Common myeloid progenitor, CD34-positive (primary cell): ENCODE measurements around the gene SPATA13.

Experiments
- CTCF ChIA-PET: fragments of 350-600 bp; sonication (Branson Sonifier 250); formaldehyde crosslinking; loops from one replicate; lab custom pipeline; 2021; ENCODE audit warnings: antibody characterized with exemption; lab: Charles Lee
- POLR2A ChIA-PET: fragments of 350-600 bp; sonication (Branson Sonifier 250); formaldehyde crosslinking; loops from one replicate; lab custom pipeline; 2021; ENCODE audit warnings: antibody characterized with exemption; lab: Charles Lee
- DNase-seq, 3 donors: peaks; one replicate each; pipeline versions ENCODE4 v3.0.0 to v3.0.0-alpha.2; 2013
- H3K27ac ChIP-seq, 2 experiments: 1 replicate in 1 of 2; 2 replicates in 1 of 2; pipeline ENCODE4 v1.7.0; 2013; ENCODE audit warnings: inconsistent platforms in 2 of 2, low read length in 2 of 2, mild to moderate bottlenecking in 2 of 2, low read depth in 1 of 2, moderate library complexity in 1 of 2; ENCODE audit not compliant: severe bottlenecking in 2 of 2, insufficient read depth in 1 of 2, poor library complexity in 1 of 2
- H3K27me3 ChIP-seq, 5 experiments: replicated peaks in 2 of 5; 1 replicate in 3 of 5; 2 replicates in 2 of 5; pipeline versions ENCODE4 v1.6.1 to v1.7.0; 2013; ENCODE audit warnings: low read length in 4 of 5, mild to moderate bottlenecking in 2 of 5, moderate library complexity in 2 of 5, inconsistent platforms in 1 of 5; ENCODE audit not compliant: insufficient read depth in 5 of 5, control insufficient read depth in 4 of 5
- H3K36me3 ChIP-seq, 4 experiments: 1 replicate in 2 of 4; 2 replicates in 2 of 4; pipeline versions ENCODE4 v1.6.1 to v1.7.0; 2013; ENCODE audit warnings: low read length in 3 of 4, control low read depth in 1 of 4, mild to moderate bottlenecking in 1 of 4; ENCODE audit not compliant: control insufficient read depth in 4 of 4, insufficient read depth in 4 of 4
- H3K4me1 ChIP-seq, 4 experiments: 1 replicate in 3 of 4; 2 replicates in 1 of 4; pipeline versions ENCODE4 v1.6.1 to v1.7.1; 2013; ENCODE audit warnings: low read length in 3 of 4, mild to moderate bottlenecking in 3 of 4, control low read depth in 1 of 4, inconsistent platforms in 1 of 4, moderate library complexity in 1 of 4; ENCODE audit not compliant: control insufficient read depth in 4 of 4, insufficient read depth in 4 of 4; ENCODE audit errors: control extremely low read depth in 1 of 4
- H3K4me3 ChIP-seq, 7 experiments: 1 replicate in 4 of 7; 2 replicates in 3 of 7; pipeline versions ENCODE4 v1.5.1 to v1.7.0; 2013; ENCODE audit warnings: mild to moderate bottlenecking in 7 of 7, low read length in 6 of 7, moderate library complexity in 6 of 7, inconsistent platforms in 2 of 7, low read depth in 2 of 7, control low read depth in 1 of 7; ENCODE audit not compliant: insufficient read depth in 4 of 7, control insufficient read depth in 1 of 7; ENCODE audit errors: extremely low read depth in 1 of 7
- H3K9me3 ChIP-seq, 5 experiments: 1 replicate in 4 of 5; 2 replicates in 1 of 5; pipeline versions ENCODE4 v1.6.1 to v1.7.1; 2013; ENCODE audit warnings: low read length in 4 of 5, mild to moderate bottlenecking in 2 of 5, inconsistent platforms in 1 of 5, low read depth in 1 of 5, moderate library complexity in 1 of 5; ENCODE audit not compliant: control insufficient read depth in 4 of 5, insufficient read depth in 2 of 5; ENCODE audit errors: control extremely low read depth in 1 of 5
- WGBS: methylation state at CpG from one replicate; pipeline ENCODE4 v1.1.5; 2013; ENCODE audit not compliant: insufficient coverage; 5-methylcytosine and 5-hydroxymethylcytosine counted together

Gene SPATA13

DNA sequence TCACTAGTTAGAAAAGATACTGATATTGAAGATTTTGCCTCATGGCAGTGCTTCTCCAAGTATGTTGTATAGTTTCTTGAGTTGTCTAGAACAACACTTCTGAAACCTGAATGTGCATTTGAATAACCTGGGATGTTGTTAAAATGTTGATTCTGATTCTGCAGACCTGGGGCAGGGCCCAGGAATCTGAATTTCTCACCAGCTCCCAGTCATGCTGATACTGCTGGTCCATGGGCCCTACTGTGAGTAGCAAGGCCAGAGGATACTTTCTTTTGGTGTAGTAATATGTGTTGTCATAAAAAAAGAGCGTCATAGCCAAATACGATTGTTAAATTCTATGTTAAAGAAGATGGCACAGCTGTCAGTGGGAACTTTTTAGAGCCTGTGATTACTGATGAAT lies 107.3 kb downstream of the SPATA13 start:
- no peak for DNase-seq
- H3K27ac ChIP-seq, result peak overlapping the region; percentile 66 to 69
- H3K4me1 ChIP-seq, result peaks cover 19 to 59% (median 48%) of the 10 kb centered on the region in 4 experiments
- peak overlapping the region in 2 of 7 experiments; percentile 68 to 77 for H3K4me3 ChIP-seq
- ChIA-PET POLR2A (no interaction called here), CTCF (interaction anchor here (8.5 kb wide), 1 partner anchor 11 kb away, joined by 74 read pairs; no protein-coding TSS in a partner anchor)
- no peaks in the 10 kb centered on the region for H3K9me3 ChIP-seq
- H3K27me3 ChIP-seq, result no peaks in the 10 kb centered on the region
- WGBS, result 100% methylated on average over 2 of the region's 2 CpGs
- peaks cover 0 to 2% (median 0%) of the 10 kb centered on the region in 4 experiments for H3K36me3 ChIP-seq

DNA sequence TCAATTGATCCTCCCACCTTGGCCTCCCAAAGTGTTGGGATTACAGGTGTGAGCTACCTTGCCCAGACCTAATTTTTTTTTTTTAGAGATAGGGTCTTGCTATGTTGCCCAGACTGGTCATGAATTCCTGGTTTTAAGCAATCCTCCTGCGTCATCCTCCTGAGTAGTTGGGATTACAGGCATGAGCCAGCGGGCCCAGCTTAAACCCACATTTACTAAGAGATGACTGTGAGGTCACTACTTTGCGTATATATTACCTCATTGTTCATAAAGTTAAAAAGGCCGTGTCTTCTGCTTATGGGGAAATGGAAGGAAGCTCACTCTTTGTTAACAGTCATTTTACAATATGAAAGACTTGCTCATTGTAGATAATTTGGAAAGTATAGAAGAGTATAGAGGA lies 109.3 kb downstream of the SPATA13 start:
- DNase-seq, result peak in 1 of 3 donors; percentile 47
- ChIA-PET CTCF (interaction anchor here (1.1 to 8.5 kb wide), 7 partner anchors 8 to 41 kb away, joined by 3 to 74 read pairs (median 3); no protein-coding TSS in a partner anchor), POLR2A (interaction anchor here (0.8 to 1.5 kb wide), 2 partner anchors 8 to 15 kb away, joined by 3 to 18 read pairs; no protein-coding TSS in a partner anchor)
- peak overlapping the region in 1 of 7 experiments; percentile 93 for H3K4me3 ChIP-seq
- peak overlapping the region; percentile 81 to 93 for H3K27ac ChIP-seq
- 100% methylated on average over 1 of the region's 4 CpGs for WGBS
- H3K27me3 ChIP-seq, result no peaks in the 10 kb centered on the region
- peaks cover 22 to 73% (median 58%) of the 10 kb centered on the region in 4 experiments for H3K4me1 ChIP-seq
- H3K36me3 ChIP-seq, result no peaks in the 10 kb centered on the region
- H3K9me3 ChIP-seq, result no peaks in the 10 kb centered on the region

DNA sequence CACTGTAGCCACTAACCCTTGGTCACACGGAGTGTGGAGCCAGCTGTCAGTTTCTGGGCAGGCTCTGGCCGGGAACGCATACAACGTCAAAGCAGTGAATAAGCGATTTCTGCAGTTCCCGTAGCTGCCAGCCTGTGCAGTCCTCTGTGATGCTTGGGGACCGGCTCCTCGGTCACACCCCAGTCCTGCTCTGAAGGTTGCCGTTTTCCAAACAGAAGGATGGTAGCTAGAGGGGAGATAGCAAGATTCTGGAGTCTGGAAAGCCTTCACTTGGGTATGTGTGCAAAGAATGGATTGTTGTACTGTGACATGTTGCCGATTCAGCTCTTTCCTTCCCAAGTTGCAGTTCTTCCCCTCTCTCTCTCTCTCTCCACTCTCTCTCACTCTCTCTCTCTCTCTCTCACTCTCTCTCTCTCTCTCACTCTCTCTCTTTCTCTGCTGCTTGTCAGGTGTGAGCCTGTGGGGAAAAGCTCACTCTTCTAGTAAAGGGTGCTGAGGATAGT lies 110.2 kb downstream of the SPATA13 start:
- peak overlapping the region in 6 of 7 experiments; percentile 70 to 93 (median 74) for H3K4me3 ChIP-seq
- H3K27me3 ChIP-seq, result no peaks in the 10 kb centered on the region
- no peaks in the 10 kb centered on the region for H3K9me3 ChIP-seq
- H3K4me1 ChIP-seq, result peaks cover 26 to 73% (median 58%) of the 10 kb centered on the region in 4 experiments
- POLR2A ChIA-PET, result interaction anchor here (0.8 to 1.5 kb wide), 2 partner anchors 9 to 16 kb away, joined by 3 to 18 read pairs; no protein-coding TSS in a partner anchor
- H3K27ac ChIP-seq, result peak overlapping the region; percentile 81 to 93
- no peaks in the 10 kb centered on the region for H3K36me3 ChIP-seq
- 0% methylated on average over 6 of the region's 10 CpGs for WGBS
- CTCF ChIA-PET, result interaction anchor here (1.1 to 8.5 kb wide), 8 partner anchors 14 to 42 kb away, joined by 3 to 74 read pairs (median 3); no protein-coding TSS in a partner anchor
- DNase-seq, result peak; percentile 86 to 93 (median 91)

DNA sequence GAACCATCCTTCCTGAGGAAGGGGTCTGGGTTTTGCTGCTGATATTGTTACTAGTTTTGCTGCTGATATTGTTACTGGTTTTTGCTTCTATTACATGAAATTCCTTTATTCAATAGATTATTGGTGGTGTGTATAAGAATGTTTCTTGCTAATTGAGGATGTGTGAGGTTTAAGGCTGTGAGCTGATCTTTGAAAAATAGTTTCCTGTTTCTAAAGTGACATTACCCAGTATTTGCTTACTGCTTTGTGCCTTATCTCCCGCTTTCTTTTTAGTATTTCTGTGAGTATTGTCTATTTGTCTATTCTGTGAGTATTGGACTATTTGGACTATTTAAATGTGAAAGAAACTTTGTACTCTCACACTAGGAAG lies 110.7 kb downstream of the SPATA13 start:
- no peak for DNase-seq
- no CpG with 5 or more reads among the region's 1 CpG for WGBS
- Histone ChIP-seq H3K4me3 (peak overlapping the region in 6 of 7 experiments; percentile 70 to 93 (median 74)), H3K27me3 (no peaks in the 10 kb centered on the region), H3K4me1 (peaks cover 29 to 78% (median 59%) of the 10 kb centered on the region in 4 experiments), H3K36me3 (no peaks in the 10 kb centered on the region), H3K27ac (peak overlapping the region; percentile 81 to 93), H3K9me3 (no peaks in the 10 kb centered on the region)
- POLR2A ChIA-PET, result interaction anchor here (1.5 kb wide), 1 partner anchor 17 kb away, joined by 18 read pairs; no protein-coding TSS in a partner anchor
- CTCF ChIA-PET, result interaction anchor here (1.2 to 8.5 kb wide), 6 partner anchors 15 to 42 kb away, joined by 3 to 74 read pairs (median 4); no protein-coding TSS in a partner anchor

DNA sequence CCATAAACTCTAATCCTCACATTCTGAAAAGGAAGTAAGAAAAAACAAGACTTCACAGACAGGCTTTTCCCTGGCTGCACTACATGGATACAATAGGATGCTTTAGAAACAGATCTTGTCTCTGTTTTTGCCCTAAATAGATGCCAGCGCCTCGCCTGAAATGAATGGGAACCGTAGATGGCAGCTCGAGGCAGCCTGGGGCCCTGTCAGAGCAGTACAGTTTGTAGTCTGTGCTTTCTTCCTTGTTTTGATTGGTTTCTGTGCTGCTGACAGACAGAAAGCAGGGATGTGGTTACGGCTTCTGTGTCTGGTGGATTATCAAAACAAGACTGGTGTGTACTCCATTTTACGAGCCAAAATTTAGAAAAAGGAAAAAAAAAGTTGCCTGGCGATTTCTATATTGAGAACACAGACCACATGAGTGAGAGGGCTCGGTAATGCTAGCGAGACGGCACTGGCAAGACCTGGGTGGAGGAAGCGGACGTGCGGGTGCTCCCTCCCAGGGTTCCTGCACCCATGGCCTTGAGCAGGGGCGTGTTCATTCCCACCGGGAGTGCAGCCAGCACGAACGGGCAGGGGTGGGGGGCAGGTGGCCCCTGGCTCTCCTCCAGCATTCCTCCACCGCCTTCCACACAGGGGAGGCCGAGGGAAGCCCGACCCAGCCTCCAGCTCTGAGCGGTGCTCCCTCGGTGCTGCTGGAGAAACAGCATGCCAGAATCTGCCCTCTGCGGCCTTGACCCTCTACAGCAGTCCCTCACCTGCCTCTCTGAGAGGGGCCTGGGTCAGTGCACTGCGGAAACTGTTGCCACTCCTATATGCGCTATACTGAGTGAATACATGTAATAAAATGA lies 111.3 kb downstream of the SPATA13 start:
- CTCF ChIA-PET, result interaction anchor here (1.0 to 8.5 kb wide), 6 partner anchors 8 to 43 kb away, joined by 3 to 74 read pairs (median 4); no protein-coding TSS in a partner anchor
- POLR2A ChIA-PET, result interaction anchor here (0.6 kb wide), 1 partner anchor 950 kb away, joined by 3 read pairs; no protein-coding TSS in a partner anchor
- H3K36me3 ChIP-seq, result no peaks in the 10 kb centered on the region
- peak; percentile 80 to 96 (median 93) for DNase-seq
- H3K4me1 ChIP-seq, result peaks cover 31 to 82% (median 63%) of the 10 kb centered on the region in 4 experiments
- no peaks in the 10 kb centered on the region for H3K9me3 ChIP-seq
- peak overlapping the region; percentile 81 to 93 for H3K27ac ChIP-seq
- under 1% methylated on average over 23 of the region's 25 CpGs for WGBS
- no peaks in the 10 kb centered on the region for H3K27me3 ChIP-seq
- peak overlapping the region in 6 of 7 experiments; percentile 70 to 93 (median 74) for H3K4me3 ChIP-seq

DNA sequence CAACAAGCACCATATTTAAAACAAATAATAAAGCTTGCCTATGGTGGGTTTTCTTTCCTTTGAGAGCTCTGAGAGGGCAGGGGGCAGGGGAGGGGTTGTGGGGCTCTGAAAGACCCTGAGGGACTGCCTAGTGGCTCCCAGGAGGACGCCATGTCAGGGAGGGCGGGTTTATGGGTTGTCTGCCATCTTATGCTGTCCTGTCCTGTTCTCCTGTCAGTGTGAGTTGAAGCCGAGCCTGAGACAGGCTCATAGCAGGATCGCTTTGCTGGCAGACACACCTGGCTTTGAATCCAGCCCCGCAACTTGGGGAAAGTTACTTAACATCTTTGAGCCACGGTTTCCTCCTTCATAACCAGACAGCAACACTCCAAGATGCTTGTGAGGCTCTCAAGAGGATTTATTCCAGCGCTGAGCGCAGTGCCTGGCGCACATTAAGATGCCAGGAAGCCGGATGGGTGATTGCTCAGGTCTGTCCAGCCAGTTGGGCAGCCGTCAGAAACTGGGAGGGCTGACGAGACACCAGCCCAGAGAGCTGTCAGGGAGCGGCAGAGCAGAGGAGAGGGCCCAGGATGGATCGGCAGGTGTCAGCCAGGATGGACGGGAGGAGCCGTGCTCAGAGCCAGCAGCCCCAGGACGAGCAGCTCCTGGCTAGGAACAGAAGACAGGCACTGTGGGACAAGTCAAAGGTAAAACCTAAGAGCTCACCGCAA lies 112.1 kb downstream of the SPATA13 start:
- Histone ChIP-seq H3K36me3 (no peaks in the 10 kb centered on the region), H3K4me3 (peak overlapping the region in 6 of 7 experiments; percentile 21 to 93 (median 73)), H3K27ac (peak overlapping the region; percentile 81 to 93), H3K4me1 (peaks cover 27 to 76% (median 58%) of the 10 kb centered on the region in 4 experiments), H3K27me3 (no peaks in the 10 kb centered on the region), H3K9me3 (no peaks in the 10 kb centered on the region)
- peak in 1 of 3 donors; percentile 27 for DNase-seq
- POLR2A ChIA-PET, result interaction anchor here (0.6 kb wide), 2 partner anchors 42 to 951 kb away, joined by 3 read pairs; no protein-coding TSS in a partner anchor
- WGBS, result 80% methylated on average over 17 of the region's 18 CpGs
- CTCF ChIA-PET, result interaction anchor here (1.0 to 3.2 kb wide), 6 partner anchors 9 to 219 kb away, joined by 3 to 9 read pairs (median 4); no protein-coding TSS in a partner anchor
